Measurements from ENCODE around the gene ATP6V1G2. TPM values are rescaled to one million over a fixed set of nuclear protein-coding genes. Genes with fewer than 3 reads are reported as not detected.
"Not testable (repeated sequence)": the region's sequence is repeated elsewhere in the genome, so short reads cannot be mapped to it uniquely, and the experiment has no call there.

The ATP6V1G2 gene
- polyA plus RNA-seq (2013): 0.50 and 0.60 TPM in 2 replicates

DNA sequence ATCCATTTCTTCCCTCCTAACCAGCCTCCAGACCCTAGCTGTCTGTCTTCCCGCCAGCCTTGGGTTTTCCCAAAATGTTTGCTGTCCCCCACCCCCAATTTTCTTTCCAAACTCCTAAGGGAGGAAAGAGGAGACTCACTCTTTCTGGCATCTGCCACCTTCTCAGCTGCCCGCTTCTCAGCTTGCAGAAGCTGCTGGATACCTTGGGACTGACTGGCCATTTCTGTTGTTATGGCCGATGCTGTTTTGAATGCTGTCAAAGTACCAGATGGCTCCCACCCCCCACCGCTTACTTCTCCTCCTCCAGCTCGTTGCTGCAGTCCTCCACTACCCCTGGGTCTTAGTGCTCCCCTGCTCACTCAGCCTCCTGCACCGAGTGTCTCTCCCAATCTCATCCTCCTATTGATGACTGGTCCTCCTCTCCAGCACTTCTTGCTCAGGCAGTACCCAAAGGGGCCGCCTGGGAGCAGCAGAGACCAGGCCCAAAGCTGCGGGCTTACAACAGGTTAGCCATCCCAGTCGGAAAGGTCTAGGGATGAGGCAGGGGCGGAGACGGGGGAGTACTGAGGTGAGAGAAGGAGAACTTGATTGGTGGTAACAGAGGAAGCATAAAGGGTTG is at the start of gene ATP6V1G2:
Gene ATP6V1G2 (minus strand): TSS at position 270 of the 619 bp plus-strand sequence. CDS start 49 bp downstream, at position 221.
- Histone ChIP-seq H3K36me3 (ENCODE audit: control insufficient read depth in 1 of 2, insufficient read depth in 2 of 2, low read length in 2 of 2) (peaks cover 4 to 7% of the 10 kb centered on the region in 2 experiments), H3K27ac (ENCODE audit: low read depth, low read length) (peak within 1 kb of the TSS; percentile 39), H3K79me1 (ENCODE audit: low read length) (peaks cover 8% of the 10 kb centered on the region), H2AFZ (ENCODE audit: insufficient read depth, low read length, poor library complexity) (peak within 1 kb of the TSS; percentile 40), H4K8ac (ENCODE audit: low read depth, low read length) (peak within 1 kb of the TSS; percentile 82), H3K4ac (ENCODE audit: low read depth, low read length) (no peak within 1 kb of the TSS), H3K4me3 (ENCODE audit: low read depth, low read length) (no peak within 1 kb of the TSS), H3K14ac (ENCODE audit: low read length) (no peak within 1 kb of the TSS), H3K9me3 (ENCODE audit: insufficient read depth, low read depth, low read length) (no peaks in the 10 kb centered on the region), H3K23ac (ENCODE audit: low read length) (no peak within 1 kb of the TSS), H3K4me1 (ENCODE audit: control insufficient read depth in 1 of 2, insufficient read depth in 2 of 2, low read length in 2 of 2) (peaks cover 4 to 5% of the 10 kb centered on the region in 2 experiments), H2BK120ac (ENCODE audit: insufficient read depth, low read length, poor library complexity) (no peak within 1 kb of the TSS), H3K79me2 (ENCODE audit: control insufficient read depth, insufficient read depth, low read length, poor library complexity) (peaks cover 3% of the 10 kb centered on the region), H4K91ac (ENCODE audit: low read depth, low read length) (no peak within 1 kb of the TSS), H2AK5ac (ENCODE audit: low read length) (no peak within 1 kb of the TSS), H3K4me2 (ENCODE audit: low read length) (peak within 1 kb of the TSS; percentile 75), H4K12ac (ENCODE audit: low read depth, low read length) (no peak within 1 kb of the TSS), H3K18ac (ENCODE audit: low read length) (no peak within 1 kb of the TSS), H3K27me3 (ENCODE audit: insufficient read depth, low read length) (no peaks in the 10 kb centered on the region), H3K9ac (ENCODE audit: low read length) (peak within 1 kb of the TSS; percentile 23), H2BK12ac (ENCODE audit: low read length) (no peak within 1 kb of the TSS), H2BK5ac (ENCODE audit: low read depth, low read length, poor library complexity) (no peak within 1 kb of the TSS)
- no CpG with 5 or more reads among the region's 11 CpGs for WGBS (ENCODE audit: extremely low coverage, insufficient coverage, insufficient read length)
- DNase-seq: peak; percentile 96 to 97

GRCh38 chr6:31592396-31592771 is 46.0 kb upstream of the ATP6V1G2 start:
- no peak overlapping the region for H3K23ac ChIP-seq (ENCODE audit: low read length)
- DNase-seq: no peak
- no peaks in the 10 kb centered on the region for H3K9me3 ChIP-seq (ENCODE audit: insufficient read depth, low read depth, low read length)
- H3K27ac ChIP-seq (ENCODE audit: low read depth, low read length): no peak overlapping the region
- no CpG with 5 or more reads among the region's 7 CpGs for WGBS (ENCODE audit: extremely low coverage, insufficient coverage, insufficient read length)
- H2BK12ac ChIP-seq (ENCODE audit: low read length): no peak overlapping the region
- no peak overlapping the region for H2AFZ ChIP-seq (ENCODE audit: insufficient read depth, low read length, poor library complexity)
- H3K9ac ChIP-seq (ENCODE audit: low read length): no peak overlapping the region
- no peak overlapping the region for H3K14ac ChIP-seq (ENCODE audit: low read length)
- no peaks in the 10 kb centered on the region for H3K27me3 ChIP-seq (ENCODE audit: insufficient read depth, low read length)
- no peak overlapping the region for H3K4ac ChIP-seq (ENCODE audit: low read depth, low read length)
- no peak overlapping the region for H4K8ac ChIP-seq (ENCODE audit: low read depth, low read length)
- no peak overlapping the region for H2AK5ac ChIP-seq (ENCODE audit: low read length)
- no peaks in the 10 kb centered on the region for H3K4me1 ChIP-seq (ENCODE audit: control insufficient read depth in 1 of 2, insufficient read depth in 2 of 2, low read length in 2 of 2)
- H2BK120ac ChIP-seq (ENCODE audit: insufficient read depth, low read length, poor library complexity): no peak overlapping the region
- H2BK5ac ChIP-seq (ENCODE audit: low read depth, low read length, poor library complexity): no peak overlapping the region
- no peaks in the 10 kb centered on the region for H3K79me1 ChIP-seq (ENCODE audit: low read length)
- H3K4me3 ChIP-seq (ENCODE audit: low read depth, low read length): no peak overlapping the region
- H3K4me2 ChIP-seq (ENCODE audit: low read length): no peak overlapping the region
- H4K91ac ChIP-seq (ENCODE audit: low read depth, low read length): no peak overlapping the region
- no peak overlapping the region for H4K12ac ChIP-seq (ENCODE audit: low read depth, low read length)
- H3K79me2 ChIP-seq (ENCODE audit: control insufficient read depth, insufficient read depth, low read length, poor library complexity): no peaks in the 10 kb centered on the region
- H3K36me3 ChIP-seq (ENCODE audit: control insufficient read depth in 1 of 2, insufficient read depth in 2 of 2, low read length in 2 of 2): no peaks in the 10 kb centered on the region
- no peak overlapping the region for H3K18ac ChIP-seq (ENCODE audit: low read length)

GRCh38 chr6:31590691-31591090 is 44.3 kb upstream of the ATP6V1G2 start:
- H4K12ac ChIP-seq (ENCODE audit: low read depth, low read length); H3K4ac ChIP-seq (ENCODE audit: low read depth, low read length): not testable (repeated sequence)

DNA sequence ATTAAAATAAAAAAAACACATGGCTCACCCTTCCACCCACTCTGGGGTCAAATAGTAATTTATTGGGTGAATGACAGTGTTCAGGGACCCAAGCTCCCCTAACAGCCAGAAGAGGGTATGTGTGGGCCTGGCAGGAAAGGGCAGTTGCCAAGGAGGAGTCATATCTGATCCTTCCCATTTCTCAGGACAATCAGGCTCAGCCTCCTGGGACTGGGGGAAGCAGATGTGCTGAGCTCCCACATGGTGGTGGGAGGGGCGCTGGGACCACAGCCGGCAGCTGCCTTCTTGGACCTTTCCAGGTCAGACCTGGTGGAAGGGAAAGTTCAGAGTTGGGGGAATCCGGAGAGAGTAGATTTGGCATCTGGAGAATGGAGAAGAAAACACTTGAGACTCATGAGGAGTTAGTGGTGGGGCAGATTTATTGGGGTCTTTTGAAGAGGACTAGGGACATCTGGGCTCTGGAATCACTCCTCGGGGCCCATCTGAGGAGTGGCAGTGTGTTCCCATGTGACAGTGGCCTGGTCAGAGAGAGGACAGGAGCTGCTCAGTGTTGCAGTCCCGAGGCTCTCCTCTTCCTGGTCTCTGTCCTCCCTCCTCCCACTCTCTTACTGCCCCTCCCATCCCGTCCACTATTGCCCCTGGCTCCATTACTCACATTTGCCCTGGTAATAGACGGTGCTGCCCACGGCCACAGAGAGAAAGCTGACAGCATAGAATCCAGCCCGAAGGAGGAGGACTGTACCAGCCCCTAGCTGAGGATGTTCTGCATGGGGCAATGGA is 42.7 kb upstream of the ATP6V1G2 start:
- peak overlapping the region; percentile 37 for H2AFZ ChIP-seq (ENCODE audit: insufficient read depth, low read length, poor library complexity)
- no peak overlapping the region for H3K23ac ChIP-seq (ENCODE audit: low read length)
- no peak overlapping the region for H2BK120ac ChIP-seq (ENCODE audit: insufficient read depth, low read length, poor library complexity)
- H3K4me3 ChIP-seq (ENCODE audit: low read depth, low read length): no peak overlapping the region
- no peak overlapping the region for H3K9ac ChIP-seq (ENCODE audit: low read length)
- H3K27ac ChIP-seq (ENCODE audit: low read depth, low read length): no peak overlapping the region
- no peak overlapping the region for H3K18ac ChIP-seq (ENCODE audit: low read length)
- no peak overlapping the region for H3K4ac ChIP-seq (ENCODE audit: low read depth, low read length)
- H4K12ac ChIP-seq (ENCODE audit: low read depth, low read length): peak overlapping the region; percentile 21
- H3K14ac ChIP-seq (ENCODE audit: low read length): no peak overlapping the region
- H3K36me3 ChIP-seq (ENCODE audit: control insufficient read depth in 1 of 2, insufficient read depth in 2 of 2, low read length in 2 of 2): no peaks in the 10 kb centered on the region
- no peaks in the 10 kb centered on the region for H3K27me3 ChIP-seq (ENCODE audit: insufficient read depth, low read length)
- no peaks in the 10 kb centered on the region for H3K9me3 ChIP-seq (ENCODE audit: insufficient read depth, low read depth, low read length)
- H2AK5ac ChIP-seq (ENCODE audit: low read length): no peak overlapping the region
- no peak for DNase-seq
- no peak overlapping the region for H4K8ac ChIP-seq (ENCODE audit: low read depth, low read length)
- no peaks in the 10 kb centered on the region for H3K79me2 ChIP-seq (ENCODE audit: control insufficient read depth, insufficient read depth, low read length, poor library complexity)
- WGBS (ENCODE audit: extremely low coverage, insufficient coverage, insufficient read length): no CpG with 5 or more reads among the region's 9 CpGs
- no peak overlapping the region for H2BK12ac ChIP-seq (ENCODE audit: low read length)
- no peaks in the 10 kb centered on the region for H3K79me1 ChIP-seq (ENCODE audit: low read length)
- no peak overlapping the region for H3K4me2 ChIP-seq (ENCODE audit: low read length)
- no peaks in the 10 kb centered on the region for H3K4me1 ChIP-seq (ENCODE audit: control insufficient read depth in 1 of 2, insufficient read depth in 2 of 2, low read length in 2 of 2)
- H4K91ac ChIP-seq (ENCODE audit: low read depth, low read length): peak overlapping the region; percentile 22
- no peak overlapping the region for H2BK5ac ChIP-seq (ENCODE audit: low read depth, low read length, poor library complexity)

More at GRCh38 chr6:31590691-31591090, 44.3 kb upstream of the ATP6V1G2 start:
- H2BK120ac ChIP-seq (ENCODE audit: insufficient read depth, low read length, poor library complexity); H3K9ac ChIP-seq (ENCODE audit: low read length); H3K27ac ChIP-seq (ENCODE audit: low read depth, low read length); H3K14ac ChIP-seq (ENCODE audit: low read length); H2BK5ac ChIP-seq (ENCODE audit: low read depth, low read length, poor library complexity); H2AFZ ChIP-seq (ENCODE audit: insufficient read depth, low read length, poor library complexity); H2BK12ac ChIP-seq (ENCODE audit: low read length); H3K4me1 ChIP-seq (ENCODE audit: control insufficient read depth in 1 of 2, insufficient read depth in 2 of 2, low read length in 2 of 2); H2AK5ac ChIP-seq (ENCODE audit: low read length); H3K79me1 ChIP-seq (ENCODE audit: low read length); H3K36me3 ChIP-seq (ENCODE audit: control insufficient read depth in 1 of 2, insufficient read depth in 2 of 2, low read length in 2 of 2); DNase-seq; H3K79me2 ChIP-seq (ENCODE audit: control insufficient read depth, insufficient read depth, low read length, poor library complexity); H3K27me3 ChIP-seq (ENCODE audit: insufficient read depth, low read length); H3K9me3 ChIP-seq (ENCODE audit: insufficient read depth, low read depth, low read length); H4K91ac ChIP-seq (ENCODE audit: low read depth, low read length); H3K23ac ChIP-seq (ENCODE audit: low read length); H4K8ac ChIP-seq (ENCODE audit: low read depth, low read length); H3K4me3 ChIP-seq (ENCODE audit: low read depth, low read length); H3K4me2 ChIP-seq (ENCODE audit: low read length); H3K18ac ChIP-seq (ENCODE audit: low read length): not testable (repeated sequence)
- WGBS (ENCODE audit: extremely low coverage, insufficient coverage, insufficient read length): no CpG with 5 or more reads among the region's 5 CpGs

All from trophoblast cell (in vitro differentiated cells and primary cell).